Aorta (tissue), 5 donors: ENCODE results near the gene MKNK1. TPM values are rescaled to one million over a fixed set of nuclear protein-coding genes. Genes with fewer than 3 reads are reported as not detected.
A peak's percentile ranks its signal among the peaks of the same experiment; 100 is the strongest.

Experiments
- ATAC-seq: fragments of 200-7000 bp; cut with Tn5 transposase; one replicate; pipeline ENCODE4 v1.9.1; 2022; ENCODE audit warnings: moderate library complexity; ENCODE audit not compliant: low FRiP score
- DNase-seq, 2 donors: peaks; one replicate each; pipeline ENCODE4 v3.0.0-alpha.2; 2020
- H3K27ac ChIP-seq, 2 donors: one replicate each; pipeline ENCODE4 v1.5.1; 2013; ENCODE audit warnings: low read length in 2 of 2, mild to moderate bottlenecking in 2 of 2, moderate library complexity in 2 of 2, control low read depth in 1 of 2, inconsistent platforms in 1 of 2, low read depth in 1 of 2
- H3K27me3 ChIP-seq, 2 donors: one replicate each; pipeline ENCODE4 v1.6.1; 2013; ENCODE audit warnings: control low read depth in 1 of 2, low read length in 1 of 2, mild to moderate bottlenecking in 1 of 2, moderate library complexity in 1 of 2; ENCODE audit not compliant: insufficient read depth in 2 of 2, control insufficient read depth in 1 of 2
- H3K36me3 ChIP-seq, 2 donors: one replicate each; pipeline ENCODE4 v1.6.1; 2013; ENCODE audit warnings: control low read depth in 1 of 2, low read length in 1 of 2, mild to moderate bottlenecking in 1 of 2; ENCODE audit not compliant: insufficient read depth in 2 of 2, control insufficient read depth in 1 of 2
- H3K4me1 ChIP-seq, 2 donors: one replicate each; pipeline ENCODE4 v1.6.1; 2013; ENCODE audit warnings: low read length in 2 of 2, control low read depth in 1 of 2, mild to moderate bottlenecking in 1 of 2, moderate library complexity in 1 of 2; ENCODE audit not compliant: insufficient read depth in 2 of 2, control insufficient read depth in 1 of 2
- H3K4me3 ChIP-seq, 2 donors: one replicate each; pipeline ENCODE4 v1.5.1; 2013; ENCODE audit warnings: low read length in 2 of 2, control low read depth in 1 of 2, mild to moderate bottlenecking in 1 of 2
- H3K9me3 ChIP-seq: one replicate; pipeline ENCODE4 v1.6.1; 2013; ENCODE audit warnings: mild to moderate bottlenecking, low read length; ENCODE audit not compliant: control insufficient read depth
- WGBS, 2 donors: extraction: QIAGEN DNeasy Blood & Tissue Kit; methylation state at CpG; one replicate each; pipeline ENCODE4 v1.1.7; 2013; 5-methylcytosine and 5-hydroxymethylcytosine counted together
- intact Hi-C, 2 donors: fragments of 100-400 bp; cut with DNase I; formaldehyde crosslinking; loops; one replicate each; pipeline versions ENCODE4 v1.14.2 to v1.15.0; 2022
- polyA plus RNA-seq, 2 donors: library from polyadenylated mRNA; stranded (reverse); fragments of 200-250 nt; gene quantifications; one replicate each; pipeline ENCODE4 v1.2.3, GENCODE V29; 2013
- total RNA-seq, 2 donors: library from RNA; stranded (reverse); fragmentation: NEBNext Ultra II Directional; extraction: Animal tissue kit (Norgen Biotek cat#: 25700); gene quantifications; one replicate each; pipeline ENCODE4 v1.2.1, GENCODE V29; 2021
- donor health status: healthy with polysubstance abuse.
- donor health status: Bipolar disorder and iron deficiency.
- donor health status: DM: no; HTN: no; CAD: no.
- donor health status: DM: no; HTN: no; CAD: no.
- donor health status: DM: yes; HTN: yes; CAD: no.

Gene MKNK1
- total and polyA plus RNA-seq, 4 donors: 25.5 to 111 (median 72.3) TPM

DNA sequence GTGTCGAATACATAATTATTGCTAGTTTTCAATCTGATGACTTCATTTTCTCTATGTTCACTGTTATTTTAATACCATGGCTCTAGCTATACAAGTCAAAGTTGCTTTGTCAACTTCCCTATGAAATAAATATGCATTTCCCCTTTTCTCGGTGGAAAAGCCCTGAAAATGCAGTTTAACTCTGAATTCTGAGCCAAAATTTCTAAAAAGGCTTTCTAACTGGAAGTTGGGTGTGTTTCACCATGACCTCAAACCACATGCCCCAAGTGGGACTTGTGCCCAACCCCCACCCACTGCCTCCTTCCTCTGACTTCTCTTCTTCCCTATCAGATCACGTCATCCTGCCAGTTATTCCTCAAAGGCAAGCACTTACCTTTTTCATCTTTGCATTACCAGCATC is 8.9 kb downstream of the MKNK1 start:
- H3K4me1 ChIP-seq: no peaks in the 10 kb centered on the region
- peaks cover 8 to 9% of the 10 kb centered on the region in 2 donors for H3K36me3 ChIP-seq
- ATAC-seq (peak; percentile 57), DNase-seq (peak; percentile 83 to 91)
- intact Hi-C loops: no loop called here
- H3K27ac ChIP-seq: no peak overlapping the region
- no peaks in the 10 kb centered on the region for H3K9me3 ChIP-seq
- H3K27me3 ChIP-seq: no peaks in the 10 kb centered on the region
- no peak overlapping the region for H3K4me3 ChIP-seq
- WGBS, 2 donors: 52 to 56% methylated on average over 3 of the region's 3 CpGs

DNA sequence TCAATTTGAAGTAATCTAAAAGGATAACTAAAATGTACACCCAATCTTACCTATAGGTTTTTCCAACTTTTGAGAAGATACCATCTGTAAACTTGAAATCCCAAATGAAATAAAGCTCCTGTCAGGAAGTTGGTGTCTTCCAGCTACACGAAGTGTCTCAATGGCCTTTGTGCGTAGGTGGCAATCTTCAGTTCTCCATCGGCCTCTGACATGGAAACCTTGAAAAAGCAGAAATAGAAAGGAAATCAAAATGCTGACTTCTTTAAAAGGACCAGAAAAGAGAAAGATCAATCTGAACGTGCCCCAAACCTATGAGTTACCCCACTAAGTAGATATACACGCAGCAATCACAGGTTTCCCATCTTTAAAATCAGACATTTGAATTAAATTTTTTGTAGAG is 10.0 kb downstream of the MKNK1 start:
- no peak for DNase-seq
- H3K36me3 ChIP-seq: peaks cover 8 to 13% of the 10 kb centered on the region in 2 donors
- WGBS, 2 donors: 92 to 93% methylated on average over 5 of the region's 5 CpGs
- no peaks in the 10 kb centered on the region for H3K4me1 ChIP-seq
- no peaks in the 10 kb centered on the region for H3K9me3 ChIP-seq
- ATAC-seq: no peak
- no peak overlapping the region for H3K4me3 ChIP-seq
- H3K27ac ChIP-seq: no peak overlapping the region
- intact Hi-C loops: no loop called here
- no peaks in the 10 kb centered on the region for H3K27me3 ChIP-seq

DNA sequence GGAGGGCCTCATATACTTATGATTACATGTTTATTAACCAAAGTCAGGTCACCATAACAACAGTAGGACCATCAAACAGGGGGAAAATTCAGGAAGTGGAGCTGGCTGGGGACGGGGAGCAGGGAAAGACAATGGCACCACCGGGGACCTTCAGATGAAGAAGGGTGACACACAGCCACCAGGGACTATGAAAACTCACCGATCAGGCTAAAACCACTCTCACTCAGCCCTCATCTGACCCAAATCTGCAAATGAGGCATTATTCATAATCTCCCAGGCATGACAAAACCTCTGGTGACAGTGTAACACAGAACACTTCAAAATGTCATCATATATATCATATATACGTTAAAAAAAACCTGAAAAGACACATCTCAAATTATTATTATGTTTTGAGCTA is 11.2 kb downstream of the MKNK1 start:
- Histone ChIP-seq H3K27ac (no peak overlapping the region), H3K36me3 (peaks cover 8 to 13% of the 10 kb centered on the region in 2 donors), H3K27me3 (no peaks in the 10 kb centered on the region), H3K9me3 (no peaks in the 10 kb centered on the region), H3K4me3 (no peak overlapping the region), H3K4me1 (no peaks in the 10 kb centered on the region)
- DNase-seq: no peak
- intact Hi-C loops: no loop called here
- 90 to 94% methylated on average over 4 of the region's 4 CpGs for WGBS, 2 donors
- ATAC-seq: no peak

DNA sequence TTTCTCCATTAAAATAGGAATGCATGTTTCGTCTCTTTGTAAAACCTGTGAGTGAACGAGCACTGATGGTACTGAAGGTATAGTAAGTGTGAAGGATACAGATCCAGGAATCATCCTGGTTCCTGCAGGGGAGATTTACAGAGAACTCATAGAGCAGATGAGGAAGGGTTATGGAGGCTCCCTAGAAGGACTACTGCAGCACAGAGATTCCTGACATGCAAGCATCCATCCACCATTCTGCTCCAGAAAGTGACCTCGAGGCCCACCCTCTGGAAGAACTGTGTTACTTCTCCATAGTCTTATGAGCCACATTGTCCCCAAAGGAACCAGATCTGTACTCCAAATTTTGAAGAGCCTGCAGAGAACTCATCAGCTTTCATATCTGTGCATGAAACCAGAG is 14.5 kb downstream of the MKNK1 start:
- H3K9me3 ChIP-seq: no peaks in the 10 kb centered on the region
- H3K27ac ChIP-seq: no peak overlapping the region
- intact Hi-C loops: no loop called here
- no peak overlapping the region for H3K4me3 ChIP-seq
- DNase-seq (no peak), ATAC-seq (no peak)
- H3K4me1 ChIP-seq: no peaks in the 10 kb centered on the region
- H3K36me3 ChIP-seq: peaks cover 11 to 16% of the 10 kb centered on the region in 2 donors
- H3K27me3 ChIP-seq: no peaks in the 10 kb centered on the region
- WGBS, 2 donors: 81 to 92% methylated on average over 3 of the region's 3 CpGs

DNA sequence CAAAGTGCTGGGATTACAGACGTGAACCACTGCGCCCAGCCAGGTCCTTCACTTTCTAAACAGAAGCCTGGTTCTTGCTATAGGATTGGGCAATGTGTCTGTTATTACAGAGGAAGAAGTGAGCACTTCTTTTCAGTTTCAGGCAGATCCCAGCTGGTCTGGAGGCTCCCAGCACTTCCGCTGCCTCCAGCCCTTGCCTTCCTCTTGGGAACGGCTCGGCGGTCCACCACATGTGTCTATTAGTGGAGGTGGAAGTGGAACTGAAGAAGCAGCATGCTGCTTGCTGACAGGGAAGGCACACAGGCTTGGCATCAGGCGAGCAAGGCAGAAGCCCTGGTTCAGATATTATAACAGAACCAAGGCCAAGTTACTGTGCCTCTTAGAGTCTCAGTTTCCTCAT is 17.0 kb downstream of the MKNK1 start:
- no peak overlapping the region for H3K27ac ChIP-seq
- DNase-seq (peak in 1 of 2 donors; percentile 87), ATAC-seq (peak; percentile 52)
- H3K4me3 ChIP-seq: no peak overlapping the region
- H3K4me1 ChIP-seq: no peaks in the 10 kb centered on the region
- H3K27me3 ChIP-seq: no peaks in the 10 kb centered on the region
- 87% methylated on average over 7 of the region's 7 CpGs for WGBS, 2 donors
- intact Hi-C loops: no loop called here
- peaks cover 3 to 21% of the 10 kb centered on the region in 2 donors for H3K36me3 ChIP-seq
- no peaks in the 10 kb centered on the region for H3K9me3 ChIP-seq

DNA sequence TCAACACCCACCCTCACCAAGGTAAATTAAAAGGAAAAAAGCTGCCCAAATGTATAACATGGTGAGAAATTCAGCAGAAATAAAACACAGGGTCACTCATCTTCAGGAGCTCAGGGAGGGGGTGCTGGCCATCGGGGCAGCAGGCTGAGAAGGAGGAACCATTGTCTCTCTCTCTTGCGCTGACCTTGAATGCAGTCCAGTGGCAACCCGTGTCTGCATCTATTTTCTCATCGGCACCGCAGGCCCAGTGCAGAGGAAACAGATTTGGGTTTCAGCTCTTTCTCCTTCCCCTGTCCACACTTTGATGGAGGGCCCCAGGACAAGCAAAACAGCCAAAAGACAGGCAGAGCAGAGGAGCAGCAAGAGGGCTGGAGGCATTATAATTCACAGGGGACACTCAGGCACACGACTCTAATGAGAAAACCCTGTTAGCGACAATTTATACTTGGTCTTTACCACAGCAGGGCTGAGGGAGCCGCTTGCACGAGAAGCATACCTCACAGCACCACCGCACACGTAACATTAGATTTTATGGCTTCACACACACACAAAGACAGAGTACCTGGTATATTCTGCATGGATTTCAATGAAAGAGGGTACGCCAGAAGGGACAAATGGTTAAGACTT is 18.6 kb downstream of the MKNK1 start:
- H3K27me3 ChIP-seq: no peaks in the 10 kb centered on the region
- no peaks in the 10 kb centered on the region for H3K9me3 ChIP-seq
- intact Hi-C loops: no loop called here
- no peak overlapping the region for H3K4me3 ChIP-seq
- ATAC-seq (no peak), DNase-seq (no peak)
- WGBS, 2 donors: 60 to 70% methylated on average over 12 of the region's 12 CpGs
- H3K27ac ChIP-seq: no peak overlapping the region
- no peaks in the 10 kb centered on the region for H3K4me1 ChIP-seq
- peaks cover 3 to 17% of the 10 kb centered on the region in 2 donors for H3K36me3 ChIP-seq

DNA sequence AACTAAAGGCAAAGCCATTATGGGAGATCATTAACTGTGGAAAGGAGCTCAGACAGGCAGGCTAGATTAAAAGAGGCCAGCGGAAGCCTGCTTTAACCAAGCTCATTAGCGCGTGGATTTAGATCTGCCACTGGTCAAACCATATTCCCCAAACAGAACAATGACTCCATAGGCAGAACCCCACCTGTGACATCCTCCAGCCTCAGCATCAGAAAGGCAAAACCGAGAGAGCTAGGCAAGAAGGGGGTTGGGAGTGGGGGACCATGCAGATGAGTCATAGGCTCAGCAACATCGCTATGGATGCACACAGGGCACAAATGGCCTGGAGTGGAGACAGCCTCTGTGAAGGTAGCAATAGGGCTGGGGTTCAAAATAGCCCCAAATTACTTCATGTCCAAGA is 20.6 kb downstream of the MKNK1 start:
- intact Hi-C loops: no loop called here
- H3K4me1 ChIP-seq: no peaks in the 10 kb centered on the region
- no peaks in the 10 kb centered on the region for H3K9me3 ChIP-seq
- WGBS, 2 donors: 85 to 87% methylated on average over 5 of the region's 5 CpGs
- peaks cover 3 to 16% of the 10 kb centered on the region in 2 donors for H3K36me3 ChIP-seq
- H3K4me3 ChIP-seq: no peak overlapping the region
- no peaks in the 10 kb centered on the region for H3K27me3 ChIP-seq
- no peak for DNase-seq
- H3K27ac ChIP-seq: no peak overlapping the region
- ATAC-seq: no peak

DNA sequence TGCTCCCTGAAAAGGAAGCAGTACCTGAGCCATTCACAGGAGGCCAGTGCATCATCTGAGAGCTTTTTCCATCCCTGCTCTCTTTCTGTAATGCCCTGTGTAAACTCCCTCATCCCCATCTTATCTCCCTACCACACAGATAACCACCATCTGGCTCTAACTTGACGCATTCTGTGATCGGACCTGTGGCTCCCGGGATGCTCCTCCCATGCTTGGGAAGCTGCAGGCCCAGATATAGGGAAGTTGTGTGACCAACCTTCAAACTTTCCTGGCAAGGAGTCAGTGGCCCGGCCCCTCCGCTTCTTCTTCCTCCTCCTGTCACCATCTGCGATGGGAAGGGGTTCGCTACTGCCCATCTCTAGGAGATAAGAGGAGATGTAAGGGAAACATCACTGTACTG is 21.1 kb downstream of the MKNK1 start:
- intact Hi-C loops: no loop called here
- Histone ChIP-seq H3K4me1 (no peaks in the 10 kb centered on the region), H3K36me3 (peaks cover 3 to 16% of the 10 kb centered on the region in 2 donors), H3K4me3 (no peak overlapping the region), H3K9me3 (no peaks in the 10 kb centered on the region), H3K27ac (no peak overlapping the region), H3K27me3 (no peaks in the 10 kb centered on the region)
- WGBS, 2 donors: 85 to 89% methylated on average over 7 of the region's 7 CpGs
- DNase-seq (no peak), ATAC-seq (no peak)

DNA sequence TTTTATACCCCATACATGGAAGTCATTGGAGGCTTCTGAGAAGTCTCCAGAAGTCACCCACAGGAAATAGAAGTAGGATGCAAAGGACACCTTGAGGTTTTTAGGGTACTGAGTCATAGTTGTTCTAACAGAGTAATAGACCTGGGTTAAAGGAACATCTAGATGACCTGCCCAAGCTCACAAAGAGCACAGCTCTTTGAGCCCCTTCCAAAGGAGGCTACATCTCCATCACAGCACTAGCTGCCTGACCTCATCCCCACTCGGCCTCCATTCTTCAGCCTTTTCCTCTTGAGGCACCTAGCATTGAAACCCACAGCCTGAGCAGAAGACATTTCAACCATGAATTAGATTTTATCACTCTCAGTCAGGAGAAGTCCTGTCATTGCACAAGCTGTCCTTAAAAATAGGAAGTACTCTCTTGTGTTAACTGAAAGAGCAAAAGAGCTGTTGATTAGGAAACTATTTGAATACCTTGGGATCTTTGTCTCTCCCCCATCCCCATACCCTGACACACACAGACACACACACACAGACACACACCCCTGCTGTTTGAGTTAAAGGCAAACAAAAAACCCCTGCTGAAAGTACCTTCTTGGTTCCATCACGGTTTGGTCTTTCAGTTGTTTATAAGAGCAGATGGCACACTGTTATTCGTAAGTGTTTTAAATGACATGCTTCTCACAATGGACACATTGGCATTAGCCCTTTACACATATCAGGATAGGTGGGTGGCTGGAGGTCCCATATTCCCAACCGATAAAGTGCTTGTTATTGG is 22.2 kb downstream of the MKNK1 start:
- intact Hi-C loops: no loop called here
- 78% methylated on average over 4 of the region's 4 CpGs for WGBS, 2 donors
- no peaks in the 10 kb centered on the region for H3K4me1 ChIP-seq
- no peaks in the 10 kb centered on the region for H3K9me3 ChIP-seq
- no peak for ATAC-seq
- no peak overlapping the region for H3K4me3 ChIP-seq
- no peak overlapping the region for H3K27ac ChIP-seq
- DNase-seq: no peak
- peaks cover 3 to 13% of the 10 kb centered on the region in 2 donors for H3K36me3 ChIP-seq
- no peaks in the 10 kb centered on the region for H3K27me3 ChIP-seq
